Measurements from ENCODE around the gene TLR1. TPM values are rescaled to one million over a fixed set of nuclear protein-coding genes. Genes with fewer than 3 reads are reported as not detected.

TLR1 gene
- total and polyA plus RNA-seq, 7 donors: 0.22 to 4.1 (median 1.7) TPM

GRCh38 chr4:38795087-38795486, 9.5 kb downstream of the TLR1 start:
- TF ChIP-seq, protein P1, sequence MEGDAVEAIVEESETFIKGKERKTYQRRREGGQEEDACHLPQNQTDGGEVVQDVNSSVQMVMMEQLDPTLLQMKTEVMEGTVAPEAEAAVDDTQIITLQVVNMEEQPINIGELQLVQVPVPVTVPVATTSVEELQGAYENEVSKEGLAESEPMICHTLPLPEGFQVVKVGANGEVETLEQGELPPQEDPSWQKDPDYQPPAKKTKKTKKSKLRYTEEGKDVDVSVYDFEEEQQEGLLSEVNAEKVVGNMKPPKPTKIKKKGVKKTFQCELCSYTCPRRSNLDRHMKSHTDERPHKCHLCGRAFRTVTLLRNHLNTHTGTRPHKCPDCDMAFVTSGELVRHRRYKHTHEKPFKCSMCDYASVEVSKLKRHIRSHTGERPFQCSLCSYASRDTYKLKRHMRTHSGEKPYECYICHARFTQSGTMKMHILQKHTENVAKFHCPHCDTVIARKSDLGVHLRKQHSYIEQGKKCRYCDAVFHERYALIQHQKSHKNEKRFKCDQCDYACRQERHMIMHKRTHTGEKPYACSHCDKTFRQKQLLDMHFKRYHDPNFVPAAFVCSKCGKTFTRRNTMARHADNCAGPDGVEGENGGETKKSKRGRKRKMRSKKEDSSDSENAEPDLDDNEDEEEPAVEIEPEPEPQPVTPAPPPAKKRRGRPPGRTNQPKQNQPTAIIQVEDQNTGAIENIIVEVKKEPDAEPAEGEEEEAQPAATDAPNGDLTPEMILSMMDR (IDR thresholded peaks at IDR 0.05): no peak
- Histone ChIP-seq H3K36me3 (ENCODE audit: insufficient read depth in 1 of 2, low read depth in 1 of 2) (no peaks in the 10 kb centered on the region), H3K27ac (no peak overlapping the region), H3K9me3 (no peaks in the 10 kb centered on the region), H3K4me1 (no peaks in the 10 kb centered on the region), H3K27me3 (ENCODE audit: insufficient read depth in 3 of 3, low read length in 2 of 3) (no peaks in the 10 kb centered on the region), H3K4me3 (no peak overlapping the region)
- ATAC-seq (no peak), DNase-seq (no peak)
- 87 to 95% (median 89%) methylated on average over 3 of the region's 3 CpGs for WGBS, 3 donors
- intact Hi-C loops (cut with DNase I): no loop called here

DNA sequence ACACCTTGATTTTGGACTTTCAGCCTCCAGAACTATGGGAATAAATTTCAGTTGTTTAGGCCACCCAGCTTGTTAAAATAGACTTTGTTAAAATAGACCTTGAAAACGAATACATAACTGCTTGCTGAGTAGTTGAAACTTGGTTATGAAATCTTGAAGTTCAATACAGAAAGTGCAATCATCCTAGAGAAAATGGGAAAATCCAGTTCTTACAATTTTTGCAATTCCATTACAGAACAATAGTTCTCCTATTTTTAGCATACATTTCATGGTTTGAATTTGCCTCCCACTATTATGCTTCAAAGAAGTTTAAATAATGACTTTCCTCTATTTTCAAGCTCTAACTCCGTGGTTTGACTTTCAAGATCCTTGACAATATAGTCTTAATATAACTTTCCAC, 10.5 kb downstream of the TLR1 start:
- Histone ChIP-seq H3K4me1 (no peaks in the 10 kb centered on the region), H3K27me3 (ENCODE audit: insufficient read depth in 3 of 3, low read length in 2 of 3) (no peaks in the 10 kb centered on the region), H3K9me3 (no peaks in the 10 kb centered on the region), H3K27ac (no peak overlapping the region), H3K4me3 (no peak overlapping the region), H3K36me3 (ENCODE audit: insufficient read depth in 1 of 2, low read depth in 1 of 2) (no peaks in the 10 kb centered on the region)
- intact Hi-C loops (cut with DNase I): no loop called here
- ATAC-seq (no peak), DNase-seq (no peak)
- 76 to 87% (median 81%) methylated on average over 2 of the region's 2 CpGs for WGBS, 3 donors
- TF ChIP-seq, protein P1 (IDR thresholded peaks at IDR 0.05): no peak

DNA sequence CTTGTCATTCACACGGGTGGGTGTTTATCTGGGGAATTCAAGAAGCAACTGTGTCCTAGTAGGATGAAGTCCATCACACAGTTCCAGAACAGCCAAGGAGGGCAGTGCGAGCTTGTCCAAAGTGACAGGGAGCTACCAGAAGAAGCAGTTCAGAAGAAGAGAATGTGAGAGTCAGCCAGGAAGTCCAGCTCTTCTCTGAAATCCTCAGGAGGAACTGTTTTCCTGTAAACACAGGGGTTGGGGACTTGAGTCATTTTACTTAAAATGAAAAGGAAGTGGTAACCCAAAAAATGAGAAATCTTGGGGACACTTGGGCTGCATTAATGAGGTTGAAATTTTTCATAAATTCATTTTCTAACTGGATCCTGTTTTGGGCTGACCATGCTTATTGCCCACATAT, 13.6 kb downstream of the TLR1 start:
- ATAC-seq (no peak), DNase-seq (no peak)
- no peak overlapping the region for H3K4me3 ChIP-seq
- H3K27ac ChIP-seq: no peak overlapping the region
- H3K4me1 ChIP-seq: no peaks in the 10 kb centered on the region
- H3K36me3 ChIP-seq (ENCODE audit: insufficient read depth in 1 of 2, low read depth in 1 of 2): no peaks in the 10 kb centered on the region
- H3K27me3 ChIP-seq (ENCODE audit: insufficient read depth in 3 of 3, low read length in 2 of 3): no peaks in the 10 kb centered on the region
- intact Hi-C loops (cut with DNase I): no loop called here
- WGBS, 3 donors: 58 to 75% (median 69%) methylated on average over 2 of the region's 2 CpGs
- no peaks in the 10 kb centered on the region for H3K9me3 ChIP-seq
- TF ChIP-seq, protein P1 (IDR thresholded peaks at IDR 0.05): no peak

DNA sequence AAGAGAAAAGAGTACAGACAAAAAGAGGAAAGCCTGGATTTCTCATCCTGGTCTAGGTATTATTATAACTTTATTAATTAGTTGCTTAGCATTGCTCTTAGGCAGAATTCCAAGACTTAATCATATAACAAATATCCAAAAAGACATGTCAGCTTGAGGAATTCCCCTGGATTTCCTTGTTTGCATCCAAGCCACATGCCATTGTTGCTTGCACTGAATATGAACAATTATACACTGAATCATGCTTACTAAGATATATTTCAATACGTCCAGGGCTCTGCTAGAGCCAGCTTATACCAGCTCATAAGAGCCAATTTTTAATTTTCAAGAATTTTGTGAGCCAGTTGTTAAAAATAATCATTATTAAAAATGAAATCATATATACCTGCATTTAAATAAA, 16.3 kb downstream of the TLR1 start:
- DNase-seq: no peak
- Histone ChIP-seq H3K4me3 (no peak overlapping the region), H3K27ac (no peak overlapping the region), H3K36me3 (ENCODE audit: insufficient read depth in 1 of 2, low read depth in 1 of 2) (no peaks in the 10 kb centered on the region), H3K4me1 (no peaks in the 10 kb centered on the region), H3K27me3 (ENCODE audit: insufficient read depth in 3 of 3, low read length in 2 of 3) (no peaks in the 10 kb centered on the region), H3K9me3 (no peaks in the 10 kb centered on the region)
- WGBS, 3 donors: 59 to 79% (median 64%) methylated on average over 1 of the region's 1 CpG
- intact Hi-C loops (cut with DNase I): no loop called here
- no peak for ATAC-seq
- TF ChIP-seq, protein P1 (IDR thresholded peaks at IDR 0.05): no peak

DNA sequence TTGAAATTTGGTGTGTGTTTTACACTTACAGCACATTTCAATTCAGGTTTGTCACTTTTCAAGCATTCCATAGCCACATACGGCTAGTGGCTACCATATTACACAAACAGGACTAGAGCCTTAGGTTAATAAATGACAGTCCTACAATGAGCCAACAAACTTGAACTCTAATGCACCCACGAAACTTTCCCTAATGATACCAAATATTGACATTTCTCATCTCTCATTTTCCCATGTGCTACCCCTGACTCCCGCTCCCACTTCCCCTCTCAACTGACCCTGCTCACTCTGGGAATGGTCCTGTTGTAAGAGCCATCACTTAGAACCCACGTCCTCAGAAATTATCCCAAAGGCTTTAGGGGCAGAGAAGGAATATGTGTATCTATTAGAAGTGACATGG, 16.9 kb downstream of the TLR1 start:
- DNase-seq (no peak), ATAC-seq (no peak)
- Histone ChIP-seq H3K27me3 (ENCODE audit: insufficient read depth in 3 of 3, low read length in 2 of 3) (no peaks in the 10 kb centered on the region), H3K9me3 (no peaks in the 10 kb centered on the region), H3K27ac (no peak overlapping the region), H3K36me3 (ENCODE audit: insufficient read depth in 1 of 2, low read depth in 1 of 2) (no peaks in the 10 kb centered on the region), H3K4me3 (no peak overlapping the region), H3K4me1 (no peaks in the 10 kb centered on the region)
- WGBS, 3 donors: 81 to 85% (median 83%) methylated on average over 4 of the region's 4 CpGs
- intact Hi-C loops (cut with DNase I): no loop called here
- TF ChIP-seq, protein P1 (IDR thresholded peaks at IDR 0.05): no peak
